GM12878 (cell line): ENCODE results near the gene EFCAB8.

Experiments used
- CTCF ChIP-seq, 3 experiments: IDR thresholded peaks in 2 of 3; conservative IDR thresholded peaks in 1 of 3; 2 replicates each; pipeline ENCODE4 v1.5.1; 2011; ENCODE audit warnings: low read depth in 3 of 3, low read length in 3 of 3, mild to moderate bottlenecking in 3 of 3, control low read depth in 2 of 3, moderate library complexity in 2 of 3, inconsistent platforms in 1 of 3, mixed read lengths in 1 of 3; ENCODE audit not compliant: control insufficient read depth in 2 of 3, insufficient read depth in 1 of 3; ENCODE audit errors: extremely low read depth in 1 of 3
- SMARCA5 ChIP-seq: fragments of 450-650 bp; IDR thresholded peaks from 2 replicates; pipeline ENCODE4 v1.6.1; 2017; ENCODE audit warnings: mild to moderate bottlenecking

GRCh38 chr20:32809907-32810306, 48.8 kb upstream of the EFCAB8 start:
- TF ChIP-seq SMARCA5 (no peak), CTCF (IDR thresholded peaks at IDR 0.05 in 2 of 3, conservative IDR thresholded peaks at IDR 0.05 in 1 of 3; ENCODE audit: control insufficient read depth in 2 of 3, extremely low read depth in 1 of 3, insufficient read depth in 1 of 3, low read depth in 3 of 3, low read length in 3 of 3) (no peak)
